CD14-positive monocyte (primary cell): Measurements from ENCODE around the gene PIP4K2C. TPM values are rescaled to one million over a fixed set of nuclear protein-coding genes. Genes with fewer than 3 reads are reported as not detected.

Experiments used
- DNase-seq, 3 donors: peaks; one replicate each; pipeline ENCODE4 v3.0.0-alpha.2; 2011 to 2022
- H2AFZ ChIP-seq: 2 replicates; pipeline ENCODE4 v1.6.0; 2012; ENCODE audit warnings: mild to moderate bottlenecking, low read depth, low read length, inconsistent platforms; ENCODE audit not compliant: insufficient read depth, poor library complexity, severe bottlenecking
- H3K27ac ChIP-seq, 2 donors: 1 replicate in 1 of 2; 2 replicates in 1 of 2; pipeline ENCODE4 v1.5.1; 2012 to 2013; ENCODE audit warnings: low read length in 2 of 2, control low read depth in 1 of 2, inconsistent platforms in 1 of 2, low read depth in 1 of 2, mild to moderate bottlenecking in 1 of 2
- H3K27me3 ChIP-seq, 2 donors: one replicate each; pipeline versions ENCODE4 v1.6.0 to v1.6.1; 2011 to 2013; ENCODE audit warnings: low read length in 2 of 2; ENCODE audit not compliant: control insufficient read depth in 2 of 2, insufficient read depth in 2 of 2
- H3K36me3 ChIP-seq, 2 donors: replicated peaks in 1 of 2; 1 replicate in 1 of 2; 2 replicates in 1 of 2; pipeline versions ENCODE4 v1.5.1 to v1.6.1; 2012 to 2013; ENCODE audit warnings: low read length in 2 of 2, control low read depth in 1 of 2, inconsistent platforms in 1 of 2, mild to moderate bottlenecking in 1 of 2; ENCODE audit not compliant: insufficient read depth in 2 of 2, control insufficient read depth in 1 of 2
- H3K4me1 ChIP-seq, 2 donors: 1 replicate in 1 of 2; 2 replicates in 1 of 2; pipeline versions ENCODE4 v1.5.1 to v1.6.1; 2012 to 2013; ENCODE audit warnings: low read length in 2 of 2, control low read depth in 1 of 2, inconsistent platforms in 1 of 2, mild to moderate bottlenecking in 1 of 2, moderate library complexity in 1 of 2; ENCODE audit not compliant: insufficient read depth in 2 of 2, control insufficient read depth in 1 of 2
- H3K4me2 ChIP-seq: replicated peaks from 2 replicates; pipeline ENCODE3; 2012; ENCODE audit warnings: low read length, moderate library complexity, mild to moderate bottlenecking; ENCODE audit not compliant: poor library complexity, severe bottlenecking; ENCODE audit errors: extremely low read depth
- H3K4me3 ChIP-seq, 3 experiments: fragments of 200-600 bp in 1 of 3; sonication (generic) in 1 of 3; replicated peaks in 1 of 3; 1 replicate in 2 of 3; 2 replicates in 1 of 3; pipeline ENCODE4 v1.5.1; 2011 to 2013; ENCODE audit warnings: low read length in 3 of 3, mild to moderate bottlenecking in 3 of 3, control low read depth in 2 of 3, low read depth in 2 of 3, inconsistent platforms in 1 of 3, moderate library complexity in 1 of 3
- H3K79me2 ChIP-seq: 2 replicates; pipeline ENCODE4 v1.6.0; 2012; ENCODE audit warnings: mild to moderate bottlenecking, control low read depth, inconsistent platforms, low read length, moderate library complexity; ENCODE audit not compliant: insufficient read depth
- H3K9ac ChIP-seq: 2 replicates; pipeline ENCODE4 v1.6.0; 2017; ENCODE audit warnings: low read length, mild to moderate bottlenecking; ENCODE audit not compliant: insufficient read depth, poor library complexity, severe bottlenecking
- H3K9me3 ChIP-seq, 2 donors: replicated peaks in 1 of 2; 1 replicate in 1 of 2; 2 replicates in 1 of 2; pipeline versions ENCODE4 v1.5.1 to v1.6.1; 2012 to 2013; ENCODE audit warnings: low read length in 2 of 2, control low read depth in 1 of 2; ENCODE audit not compliant: control insufficient read depth in 1 of 2, insufficient read depth in 1 of 2
- H4K20me1 ChIP-seq: 2 replicates; pipeline ENCODE4 v1.6.0; 2012; ENCODE audit warnings: mild to moderate bottlenecking, low read length, control low read depth, moderate library complexity; ENCODE audit not compliant: insufficient read depth
- H3K27ac Mint-ChIP-seq, 7 donors: one replicate each; pipeline ENCODE4 v1.8.0; 2020; ENCODE audit warnings: mild to moderate bottlenecking in 7 of 7, mixed read lengths in 7 of 7, moderate library complexity in 6 of 7, inconsistent platforms in 2 of 7
- H3K27me3 Mint-ChIP-seq, 3 donors: one replicate each; pipeline ENCODE4 v1.8.0; 2021 to 2022; ENCODE audit warnings: low read depth in 3 of 3, mild to moderate bottlenecking in 3 of 3, mixed read lengths in 3 of 3, moderate library complexity in 3 of 3, inconsistent platforms in 1 of 3
- H3K36me3 Mint-ChIP-seq, 2 donors: one replicate each; pipeline ENCODE4 v1.8.0; 2020; ENCODE audit warnings: mixed read lengths in 2 of 2, inconsistent platforms in 1 of 2, mild to moderate bottlenecking in 1 of 2
- H3K4me1 Mint-ChIP-seq: one replicate; pipeline ENCODE4 v1.8.0; 2020; ENCODE audit warnings: mild to moderate bottlenecking, mixed read lengths
- H3K4me3 Mint-ChIP-seq, 2 donors: one replicate each; pipeline ENCODE4 v1.8.0; 2020; ENCODE audit warnings: mild to moderate bottlenecking in 2 of 2, mixed read lengths in 2 of 2, moderate library complexity in 1 of 2
- H3K9me3 Mint-ChIP-seq, 7 donors: one replicate each; pipeline ENCODE4 v1.8.0; 2020 to 2022; ENCODE audit warnings: mixed read lengths in 7 of 7, mild to moderate bottlenecking in 6 of 7, moderate library complexity in 6 of 7, inconsistent platforms in 2 of 7
- CTCF ChIP-seq: fragments of 200-600 bp; IDR thresholded peaks from one replicate; pipeline ENCODE4 v1.8.0; 2022; ENCODE audit warnings: antibody characterized with exemption, mild to moderate bottlenecking
- WGBS: methylation state at CpG from one replicate; pipeline ENCODE4 v1.1.5; 2013; ENCODE audit warnings: missing lambda C conversion rate; ENCODE audit not compliant: insufficient coverage; 5-methylcytosine and 5-hydroxymethylcytosine counted together
- intact Hi-C, 2 donors: fragments of 100-400 bp; cut with micrococcal nuclease; formaldehyde crosslinking; loops; one replicate each; pipeline versions ENCODE4 v1.15.0 to v1.15.1; 2023
- polyA plus RNA-seq, 3 donors: library from polyadenylated mRNA; depleted of rRNA in 1 of 3; unstranded in 2 of 3; stranded (reverse) in 1 of 3; fragments of 300-500 nt in 2 of 3; fragments of >200 nt in 1 of 3; fragmentation: Illumina TruSeq in 2 of 3; gene quantifications; 1 replicate in 2 of 3; 2 replicates in 1 of 3; pipeline ENCODE4 v1.2.3, GENCODE V29; 2012 to 2021

Gene PIP4K2C
- polyA plus RNA-seq, 3 donors: 12.3 to 18.6 (median 16.9) TPM

DNA sequence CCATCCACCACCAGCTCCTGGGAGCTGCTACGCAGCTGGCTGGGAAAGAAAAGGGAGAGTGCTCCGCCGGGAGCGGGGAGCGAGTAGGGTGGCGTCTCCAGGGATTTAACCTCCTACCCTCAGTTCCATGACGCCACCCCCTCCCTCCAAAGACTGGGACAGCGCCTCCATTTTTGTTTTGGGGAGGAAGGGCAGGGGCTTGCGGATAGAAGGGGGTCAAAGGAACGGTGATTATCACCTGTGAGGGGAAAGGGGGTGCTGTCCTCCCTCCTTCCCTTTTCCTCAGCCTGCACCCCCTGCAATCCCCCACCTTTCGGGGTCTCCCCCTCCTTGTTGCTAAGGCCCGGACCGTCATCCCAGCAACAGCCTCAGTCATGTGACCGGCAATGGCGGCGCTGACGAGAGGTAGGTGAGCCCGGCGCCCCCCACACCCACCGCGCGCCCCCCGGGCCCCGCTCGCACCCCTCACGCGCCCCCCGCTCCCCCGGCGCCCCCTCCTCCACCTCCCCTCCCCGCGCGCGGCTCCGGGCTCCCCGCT, 13.5 kb downstream of the PIP4K2C start, which contains the start of gene DTX3:
DTX3 (plus strand) TSS at position 371 of the 538 bp plus-strand sequence. CDS start 1,694 bp downstream, outside the sequence.
- H3K27me3 Mint-ChIP-seq: peaks cover 41 to 48% (median 42%) of the 10 kb centered on the region in 3 donors
- intact Hi-C loops: no loop called here
- TF ChIP-seq CTCF: no peak
- H3K4me3 Mint-ChIP-seq: peak within 1 kb of the TSS; percentile 74 to 85
- H3K4me1 Mint-ChIP-seq: peaks cover 18% of the 10 kb centered on the region
- Histone ChIP-seq H3K4me2 (peak within 1 kb of the TSS; percentile 77), H3K27me3 (peaks cover 10 to 44% of the 10 kb centered on the region in 2 donors), H3K27ac (no peak within 1 kb of the TSS), H3K9me3 (no peaks in the 10 kb centered on the region), H3K36me3 (peaks cover 26 to 30% of the 10 kb centered on the region in 2 donors), H2AFZ (peak within 1 kb of the TSS; percentile 75), H4K20me1 (no peaks in the 10 kb centered on the region), H3K79me2 (no peaks in the 10 kb centered on the region), H3K4me3 (peak within 1 kb of the TSS; percentile 25 to 71 (median 29)), H3K9ac (peak within 1 kb of the TSS; percentile 36), H3K4me1 (peaks cover 9 to 13% of the 10 kb centered on the region in 2 donors)
- WGBS: 0% methylated on average over 8 of the region's 36 CpGs
- DNase-seq: no peak
- H3K9me3 Mint-ChIP-seq: peaks cover 0 to 15% (median 2%) of the 10 kb centered on the region in 7 donors
- H3K36me3 Mint-ChIP-seq: peaks cover 36% of the 10 kb centered on the region in 2 donors
- H3K27ac Mint-ChIP-seq: no peak within 1 kb of the TSS

DNA sequence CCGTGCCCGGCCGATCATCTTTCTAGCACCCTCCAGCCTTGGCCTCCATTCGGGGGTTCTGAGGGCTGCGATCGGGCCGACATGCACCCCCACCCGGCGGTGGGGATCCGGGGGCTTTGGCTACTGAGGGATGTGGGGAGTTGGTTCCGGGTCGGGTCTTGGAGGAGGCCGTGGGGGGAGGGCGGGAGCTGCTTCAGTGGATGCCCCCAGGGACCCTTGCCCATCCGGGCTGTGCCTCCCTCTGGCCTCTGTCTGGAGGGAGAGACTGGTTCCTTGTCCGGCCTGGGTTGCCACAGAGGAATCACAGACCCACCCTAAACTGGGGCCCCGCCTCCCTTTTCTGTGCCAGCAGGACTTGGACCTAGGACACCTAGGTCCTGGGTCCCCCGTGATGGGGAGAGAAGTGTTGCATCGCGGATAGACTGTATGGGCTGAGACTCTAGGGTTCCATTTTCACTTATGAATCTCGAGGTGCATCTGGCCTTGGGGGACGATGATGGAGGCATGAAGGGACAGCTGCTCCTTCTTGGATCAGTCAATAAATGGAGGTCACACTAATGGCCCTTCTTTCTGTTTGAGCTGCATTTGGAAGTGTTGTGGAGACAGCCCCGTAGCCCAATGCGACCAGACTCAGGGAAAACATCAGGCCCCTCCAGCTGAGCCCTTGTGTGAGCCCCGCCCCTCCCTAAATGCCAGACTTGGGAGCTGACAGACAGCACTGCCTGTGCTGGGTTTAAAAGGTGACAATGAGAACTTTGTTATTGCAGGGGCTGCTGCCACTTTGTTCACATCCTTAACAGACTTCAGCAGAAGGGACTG, 14.2 kb downstream of the PIP4K2C start:
- H3K4me3 ChIP-seq: peak overlapping the region; percentile 25 to 71 (median 26)
- Mint-ChIP-seq H3K9me3 (peaks cover 0 to 18% (median 2%) of the 10 kb centered on the region in 7 donors), H3K4me1 (peaks cover 18% of the 10 kb centered on the region), H3K36me3 (peaks cover 29% of the 10 kb centered on the region in 2 donors), H3K27me3 (peaks cover 48 to 54% (median 48%) of the 10 kb centered on the region in 3 donors), H3K27ac (no peak overlapping the region), H3K4me3 (peak overlapping the region; percentile 74 to 85)
- peaks cover 15 to 50% of the 10 kb centered on the region in 2 donors for H3K27me3 ChIP-seq
- no peaks in the 10 kb centered on the region for H4K20me1 ChIP-seq
- peak overlapping the region; percentile 36 for H3K9ac ChIP-seq
- no peaks in the 10 kb centered on the region for H3K9me3 ChIP-seq
- peak overlapping the region; percentile 77 for H3K4me2 ChIP-seq
- H3K4me1 ChIP-seq: peaks cover 9 to 13% of the 10 kb centered on the region in 2 donors
- no peak for DNase-seq
- H3K27ac ChIP-seq: no peak overlapping the region
- intact Hi-C loops: no loop called here
- no peaks in the 10 kb centered on the region for H3K79me2 ChIP-seq
- TF ChIP-seq CTCF: no peak
- H2AFZ ChIP-seq: peak overlapping the region; percentile 75
- WGBS: 12% methylated on average over 16 of the region's 25 CpGs
- peaks cover 21 to 23% of the 10 kb centered on the region in 2 donors for H3K36me3 ChIP-seq
